SK-N-SH (cell line): ENCODE measurements around the gene PCARE. TPM values are rescaled to one million over a fixed set of nuclear protein-coding genes. Genes with fewer than 3 reads are reported as not detected.

Source experiments
- CTCF ChIA-PET: fragments of 300-600, 350-600 bp; formaldehyde crosslinking; extraction: SDS; loops from one replicate; lab custom pipeline; 2021; lab: Yijun Ruan, JAX
- POLR2A ChIA-PET: fragments of 350-600 bp; sonication (Branson Sonifier 250); formaldehyde crosslinking; extraction: SDS; loops from one replicate; lab custom pipeline; 2020; ENCODE audit warnings: antibody characterized with exemption, inconsistent platforms; lab: Yijun Ruan, JAX
- DNase-seq: peaks from one replicate; pipeline ENCODE4 v3.0.0; 2012
- H2AFZ ChIP-seq: fragments of 200-600 bp; sonication (generic); 2 replicates; pipeline ENCODE4 v1.8.1; 2016; ENCODE audit warnings: antibody characterized with exemption, mild to moderate bottlenecking, low read depth
- H3F3A ChIP-seq: fragments of 200-600 bp; sonication (generic); replicated peaks from 2 replicates; pipeline ENCODE3; 2016; ENCODE audit warnings: antibody characterized with exemption, mild to moderate bottlenecking; ENCODE audit not compliant: insufficient read depth
- H3K27ac ChIP-seq, 2 experiments: fragments of 200-500 bp in 1 of 2; fragments of 200-600 bp in 1 of 2; sonication (Bioruptor generic) in 1 of 2; sonication (generic), shearing (Covaris generic) in 1 of 2; 2 replicates each; pipeline versions ENCODE4 v1.5.1 to v1.6.1; 2014 to 2016; ENCODE audit warnings: low read depth in 2 of 2, inconsistent platforms in 1 of 2, low read length in 1 of 2, mild to moderate bottlenecking in 1 of 2, mixed read lengths in 1 of 2
- H3K27me3 ChIP-seq: fragments of 200-600 bp; sonication (generic), shearing (Covaris generic); 2 replicates; pipeline ENCODE4 v1.6.1; 2016; ENCODE audit warnings: mixed run types; ENCODE audit not compliant: insufficient read depth
- H3K36me3 ChIP-seq, 2 experiments: fragments of 200-500 bp in 1 of 2; fragments of 200-600 bp in 1 of 2; sonication (Bioruptor generic) in 1 of 2; sonication (generic) in 1 of 2; replicated peaks in 1 of 2; 2 replicates each; pipeline versions ENCODE3 to v1.5.1; 2014 to 2016; ENCODE audit warnings: low read length in 1 of 2, mild to moderate bottlenecking in 1 of 2; ENCODE audit not compliant: insufficient read depth in 2 of 2, control insufficient read depth in 1 of 2
- H3K4me1 ChIP-seq, 2 experiments: fragments of 200-500 bp in 1 of 2; fragments of 200-600 bp in 1 of 2; sonication (Bioruptor generic) in 1 of 2; sonication (generic), shearing (Covaris generic) in 1 of 2; 2 replicates each; pipeline versions ENCODE4 v1.5.1 to v1.6.1; 2014 to 2016; ENCODE audit warnings: low read depth in 1 of 2, low read length in 1 of 2, mixed run types in 1 of 2; ENCODE audit not compliant: insufficient read depth in 2 of 2, control insufficient read depth in 1 of 2
- H3K4me2 ChIP-seq: fragments of 200-600 bp; sonication (generic), shearing (Covaris generic); 2 replicates; pipeline ENCODE4 v1.6.1; 2017; ENCODE audit warnings: mixed run types
- H3K4me3 ChIP-seq, 2 experiments: fragments of 200-500 bp in 1 of 2; fragments of 200-600 bp in 1 of 2; sonication (Bioruptor generic) in 1 of 2; sonication (generic), shearing (Covaris generic) in 1 of 2; 2 replicates each; pipeline versions ENCODE4 v1.5.1 to v1.8.1; 2014 to 2016; ENCODE audit warnings: low read depth in 2 of 2, inconsistent platforms in 1 of 2, low read length in 1 of 2, mild to moderate bottlenecking in 1 of 2, mixed read lengths in 1 of 2, moderate library complexity in 1 of 2
- H3K79me2 ChIP-seq: fragments of 200-600 bp; sonication (generic); 2 replicates; pipeline ENCODE4 v1.8.1; 2017; ENCODE audit warnings: mild to moderate bottlenecking; ENCODE audit not compliant: insufficient read depth
- H3K9ac ChIP-seq: fragments of 200-600 bp; sonication (generic); 2 replicates; pipeline ENCODE4 v1.6.1; 2017; ENCODE audit warnings: mixed run types
- H3K9me2 ChIP-seq: fragments of 200-600 bp; sonication (generic); 2 replicates; pipeline ENCODE4 v1.6.1; 2017; ENCODE audit warnings: mixed run types
- H3K9me3 ChIP-seq: fragments of 200-600 bp; sonication (generic); 2 replicates; pipeline ENCODE4 v1.6.1; 2017; ENCODE audit warnings: mixed run types, mild to moderate bottlenecking, moderate library complexity
- H4K20me1 ChIP-seq: fragments of 200-600 bp; sonication (generic); 2 replicates; pipeline ENCODE4 v1.6.1; 2017; ENCODE audit warnings: mild to moderate bottlenecking, mixed run types; ENCODE audit not compliant: insufficient read depth
- MXI1 ChIP-seq: IDR thresholded peaks from 2 replicates; pipeline ENCODE4 v1.6.1; 2012; ENCODE audit warnings: mild to moderate bottlenecking, low read depth, low read length, improper control_type of control experiment
- POLR2AphosphoS5 ChIP-seq: IDR thresholded peaks from 2 replicates; pipeline ENCODE4 v1.6.1; 2012; ENCODE audit warnings: low read depth, low read length
- RAD21 ChIP-seq: IDR thresholded peaks from 2 replicates; pipeline ENCODE4 v1.6.1; 2012; ENCODE audit warnings: mild to moderate bottlenecking, low read length
- RXRA ChIP-seq: IDR thresholded peaks from 2 replicates; pipeline ENCODE4 v1.4.0; 2012; ENCODE audit warnings: low read depth, mild to moderate bottlenecking, borderline replicate concordance
- TCF12 ChIP-seq: IDR thresholded peaks from 2 replicates; pipeline ENCODE4 v1.4.0; 2012
- TEAD4 ChIP-seq: IDR thresholded peaks from 2 replicates; pipeline ENCODE4 v1.4.0; 2012; ENCODE audit warnings: mild to moderate bottlenecking, borderline replicate concordance; ENCODE audit not compliant: insufficient read depth
- YY1 ChIP-seq: IDR thresholded peaks from 2 replicates; pipeline ENCODE4 v1.4.0; 2012; ENCODE audit warnings: low read depth, mild to moderate bottlenecking
- ZBTB33 ChIP-seq: IDR thresholded peaks from 2 replicates; pipeline ENCODE4 v1.4.0; 2012; ENCODE audit warnings: low read depth, borderline replicate concordance
- WGBS: methylation state at CpG from one replicate; pipeline ENCODE4 v1.1.6; 2017; ENCODE audit warnings: low lambda C conversion rate; 5-methylcytosine and 5-hydroxymethylcytosine counted together
- polyA plus RNA-seq, 3 experiments: library from polyadenylated mRNA; depleted of rRNA; stranded (reverse); fragments of >200 nt; gene quantifications; 2 replicates each; pipeline ENCODE4 v1.2.3, GENCODE V29; 2012
- TF ChIP-seq, protein P1 (sequence below): IDR thresholded peaks from 2 replicates; pipeline ENCODE4; 2012
- TF ChIP-seq, protein P2 (sequence below): fragments of 150-350 bp; IDR thresholded peaks from 2 replicates; pipeline ENCODE4 v1.6.1; 2017; ENCODE audit warnings: antibody characterized with exemption, low read length, low read depth, borderline replicate concordance

PCARE gene
- polyA plus RNA-seq, 1 of the 3 experiments (the other 2 are of a cell fraction), result not detected

- TF ChIP-seq, protein P1, sequence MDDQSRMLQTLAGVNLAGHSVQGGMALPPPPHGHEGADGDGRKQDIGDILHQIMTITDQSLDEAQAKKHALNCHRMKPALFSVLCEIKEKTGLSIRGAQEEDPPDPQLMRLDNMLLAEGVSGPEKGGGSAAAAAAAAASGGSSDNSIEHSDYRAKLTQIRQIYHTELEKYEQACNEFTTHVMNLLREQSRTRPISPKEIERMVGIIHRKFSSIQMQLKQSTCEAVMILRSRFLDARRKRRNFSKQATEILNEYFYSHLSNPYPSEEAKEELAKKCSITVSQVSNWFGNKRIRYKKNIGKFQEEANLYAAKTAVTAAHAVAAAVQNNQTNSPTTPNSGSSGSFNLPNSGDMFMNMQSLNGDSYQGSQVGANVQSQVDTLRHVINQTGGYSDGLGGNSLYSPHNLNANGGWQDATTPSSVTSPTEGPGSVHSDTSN, result no peak
- TF ChIP-seq, protein P2, sequence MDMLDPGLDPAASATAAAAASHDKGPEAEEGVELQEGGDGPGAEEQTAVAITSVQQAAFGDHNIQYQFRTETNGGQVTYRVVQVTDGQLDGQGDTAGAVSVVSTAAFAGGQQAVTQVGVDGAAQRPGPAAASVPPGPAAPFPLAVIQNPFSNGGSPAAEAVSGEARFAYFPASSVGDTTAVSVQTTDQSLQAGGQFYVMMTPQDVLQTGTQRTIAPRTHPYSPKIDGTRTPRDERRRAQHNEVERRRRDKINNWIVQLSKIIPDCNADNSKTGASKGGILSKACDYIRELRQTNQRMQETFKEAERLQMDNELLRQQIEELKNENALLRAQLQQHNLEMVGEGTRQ, result no peak
- TF ChIP-seq YY1 (no peak), ZBTB33 (no peak), POLR2AphosphoS5 (no peak), RAD21 (no peak), TEAD4 (no peak)
- no peak overlapping the region for H3K9ac ChIP-seq
- H3K36me3 ChIP-seq, result no peaks in the 10 kb centered on the region
- DNase-seq, result no peak
- no peak overlapping the region for H2AFZ ChIP-seq
- no peaks in the 10 kb centered on the region for H3K79me2 ChIP-seq
- H3K27ac ChIP-seq, result no peak overlapping the region
- no peaks in the 10 kb centered on the region for H3K9me3 ChIP-seq
- peaks cover 4% of the 10 kb centered on the region; the same call in 1 of the 2 replicates for H3K27me3 ChIP-seq
- ChIA-PET CTCF (interaction anchor here (0.7 to 2.8 kb wide), 4 partner anchors 8 to 1018 kb away, joined by 3 to 12 read pairs (median 4); no protein-coding TSS in a partner anchor), POLR2A (no interaction called here)
- H3K4me1 ChIP-seq, result peaks cover 0 to 49% of the 10 kb centered on the region in 2 experiments; a peak in 2 of 4 replicates
- H3K4me2 ChIP-seq, result no peak overlapping the region
- H4K20me1 ChIP-seq, result no peaks in the 10 kb centered on the region
- no peaks in the 10 kb centered on the region for H3K9me2 ChIP-seq
- H3K4me3 ChIP-seq, result no peak overlapping the region
- H3F3A ChIP-seq, result no peaks in the 10 kb centered on the region
- 82% methylated on average over 6 of the region's 6 CpGs for WGBS
These were observed 11.3 kb downstream of the PCARE start for GRCh38 chr2:29063056-29063455.

- 76% methylated on average over 9 of the region's 10 CpGs for WGBS
- H3F3A ChIP-seq, result no peaks in the 10 kb centered on the region
- no peaks in the 10 kb centered on the region for H4K20me1 ChIP-seq
- no peak for TF ChIP-seq MXI1
- TF ChIP-seq POLR2AphosphoS5, result no peak
- TF ChIP-seq, protein P1, result no peak
- no peak for TF ChIP-seq TCF12
- no peak for TF ChIP-seq RXRA
- no peak overlapping the region for H3K4me2 ChIP-seq
- no peak overlapping the region for H3K27ac ChIP-seq
- no peaks in the 10 kb centered on the region for H3K79me2 ChIP-seq
- H3K9me2 ChIP-seq, result no peaks in the 10 kb centered on the region
- no peak overlapping the region for H2AFZ ChIP-seq
- CTCF ChIA-PET, result interaction anchor here (0.7 to 2.8 kb wide), 4 partner anchors 8 to 135 kb away, joined by 3 to 12 read pairs (median 4); no protein-coding TSS in a partner anchor
- H3K4me3 ChIP-seq, result no peak overlapping the region
- H3K27me3 ChIP-seq, result peaks cover 4% of the 10 kb centered on the region; the same call in 1 of the 2 replicates
- H3K4me1 ChIP-seq, result peaks cover 0 to 43% of the 10 kb centered on the region in 2 experiments; a peak in 2 of 4 replicates
- H3K9me3 ChIP-seq, result no peaks in the 10 kb centered on the region
- no peak overlapping the region for H3K9ac ChIP-seq
- POLR2A ChIA-PET, result no interaction called here
- no peaks in the 10 kb centered on the region for H3K36me3 ChIP-seq
- no peak for DNase-seq
These were observed 12.0 kb downstream of the PCARE start for GRCh38 chr2:29062371-29062770.
